K562 (cell line): ENCODE data around the gene PSRC1. TPM values are rescaled to one million over a fixed set of nuclear protein-coding genes. Genes with fewer than 3 reads are reported as not detected.

Experiments used
- E2F8 ChIP-seq: fragments of 450-650 bp; IDR thresholded peaks from 2 replicates; pipeline ENCODE4 v1.7.1; 2018; ENCODE audit warnings: mild to moderate bottlenecking, low read depth; ENCODE audit not compliant: partially characterized antibody
- EGR1 ChIP-seq: fragments of 450-650 bp; conservative IDR thresholded peaks from 2 replicates; pipeline ENCODE4 v1.6.1; 2017; ENCODE audit warnings: mild to moderate bottlenecking
- ELK1 ChIP-seq: sonication (generic); formaldehyde crosslinking; IDR thresholded peaks from 2 replicates; pipeline ENCODE4 v1.8.1; 2022; ENCODE audit warnings: missing genetic modification reagents
- FOXJ3 ChIP-seq: sonication (generic); formaldehyde crosslinking; IDR thresholded peaks from 2 replicates; pipeline ENCODE4 v1.4.0; 2020; ENCODE audit warnings: mild to moderate bottlenecking, missing genetic modification reagents
- REST ChIP-seq, 2 experiments: fragments of 450-650 bp; formaldehyde crosslinking in 1 of 2; IDR thresholded peaks; 2 replicates each; pipeline versions ENCODE4 v1.4.0 to v1.6.1; 2014 to 2020; ENCODE audit warnings: mild to moderate bottlenecking in 2 of 2, borderline replicate concordance in 1 of 2, low read depth in 1 of 2
- TOE1 ChIP-seq, 2 experiments: fragments of 450-650 bp in 1 of 2; sonication (generic) in 1 of 2; formaldehyde crosslinking in 1 of 2; IDR thresholded peaks; 2 replicates each; pipeline versions ENCODE4 v1.7.1 to v1.8.0; 2016 to 2022; ENCODE audit warnings: borderline replicate concordance in 2 of 2, mild to moderate bottlenecking in 2 of 2, antibody characterized with exemption in 1 of 2, inconsistent platforms in 1 of 2, low read depth in 1 of 2, missing genetic modification reagents in 1 of 2, moderate library complexity in 1 of 2
- polyA plus RNA-seq, 8 experiments: library from polyadenylated mRNA; depleted of rRNA in 4 of 8; stranded (reverse) in 5 of 8; unstranded in 3 of 8; fragments of >200 nt; fragmentation: Nextera tagmentation in 2 of 8; fragmentation: Illumina TruSeq in 1 of 8; extraction: Ambion mirVana in 2 of 8; extraction: Trizol in 1 of 8; gene quantifications; 2 replicates each; pipeline versions ENCODE4 v1.2.1 to v1.2.3, GENCODE V29; 2011 to 2014; ENCODE audit warnings: inconsistent platforms in 1 of 8, missing spikeins in 1 of 8
- total RNA-seq, 7 experiments: library from RNA; depleted of rRNA in 6 of 7; stranded (reverse); fragments of >200 nt in 6 of 7; fragmentation: Illumina TruSeq in 2 of 7; extraction: Trizol in 2 of 7; gene quantifications; 2 replicates each; pipeline versions ENCODE4 v1.2.1 to v1.2.3, GENCODE V29; 2011 to 2021; ENCODE audit warnings: low replicate concordance in 1 of 7
- TF ChIP-seq, protein P1 (sequence below): sonication (generic); formaldehyde crosslinking; IDR thresholded peaks from 2 replicates; pipeline ENCODE4 v1.8.1; 2023; ENCODE audit warnings: mild to moderate bottlenecking, missing genetic modification reagents

Gene PSRC1
- total and polyA plus RNA-seq, 9 of the 15 experiments (the other 6 are each of a cell fraction or from before 2014, with no cell fraction given) = 6.5 to 65.2 (median 39.3) TPM

- TF ChIP-seq REST (IDR thresholded peaks at IDR 0.05; ENCODE audit: borderline replicate concordance) (no peak), REST (CRISPR knock-in tag; IDR thresholded peaks at IDR 0.05; ENCODE audit: low read depth) (no peak), ELK1 (CRISPR knock-in tag) (no peak), EGR1 (peak; percentile 94), FOXJ3 (CRISPR knock-in tag) (no peak), E2F8 (no peak), TOE1 (IDR thresholded peaks at IDR 0.05; ENCODE audit: borderline replicate concordance) (no peak), TOE1 (CRISPR knock-in tag; IDR thresholded peaks at IDR 0.05; ENCODE audit: borderline replicate concordance, low read depth) (no peak)
- TF ChIP-seq, protein P1, sequence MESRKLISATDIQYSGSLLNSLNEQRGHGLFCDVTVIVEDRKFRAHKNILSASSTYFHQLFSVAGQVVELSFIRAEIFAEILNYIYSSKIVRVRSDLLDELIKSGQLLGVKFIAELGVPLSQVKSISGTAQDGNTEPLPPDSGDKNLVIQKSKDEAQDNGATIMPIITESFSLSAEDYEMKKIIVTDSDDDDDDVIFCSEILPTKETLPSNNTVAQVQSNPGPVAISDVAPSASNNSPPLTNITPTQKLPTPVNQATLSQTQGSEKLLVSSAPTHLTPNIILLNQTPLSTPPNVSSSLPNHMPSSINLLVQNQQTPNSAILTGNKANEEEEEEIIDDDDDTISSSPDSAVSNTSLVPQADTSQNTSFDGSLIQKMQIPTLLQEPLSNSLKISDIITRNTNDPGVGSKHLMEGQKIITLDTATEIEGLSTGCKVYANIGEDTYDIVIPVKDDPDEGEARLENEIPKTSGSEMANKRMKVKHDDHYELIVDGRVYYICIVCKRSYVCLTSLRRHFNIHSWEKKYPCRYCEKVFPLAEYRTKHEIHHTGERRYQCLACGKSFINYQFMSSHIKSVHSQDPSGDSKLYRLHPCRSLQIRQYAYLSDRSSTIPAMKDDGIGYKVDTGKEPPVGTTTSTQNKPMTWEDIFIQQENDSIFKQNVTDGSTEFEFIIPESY = peak; percentile 14; the same call in 1 of the 2 replicates
These were observed 16.0 kb upstream of the PSRC1 start (continued) for GRCh38 chr1:109298666-109299557.
